GM23248 (cell line): Measurements from ENCODE around the gene LSM11.

ENCODE experiments used
- EZH2 ChIP-seq: fragments of 200-600 bp; sonication (generic); IDR thresholded peaks from 2 replicates; pipeline ENCODE4 v1.6.1; 2018; ENCODE audit warnings: antibody characterized with exemption, mild to moderate bottlenecking; ENCODE audit not compliant: insufficient read depth, poor library complexity, severe bottlenecking
- EZH2phosphoT487 ChIP-seq: fragments of 200-600 bp; sonication (generic); IDR thresholded peaks from 2 replicates; pipeline ENCODE4 v1.6.1; 2018; ENCODE audit warnings: antibody characterized with exemption, moderate library complexity, mild to moderate bottlenecking, low read depth; ENCODE audit not compliant: insufficient read depth

DNA sequence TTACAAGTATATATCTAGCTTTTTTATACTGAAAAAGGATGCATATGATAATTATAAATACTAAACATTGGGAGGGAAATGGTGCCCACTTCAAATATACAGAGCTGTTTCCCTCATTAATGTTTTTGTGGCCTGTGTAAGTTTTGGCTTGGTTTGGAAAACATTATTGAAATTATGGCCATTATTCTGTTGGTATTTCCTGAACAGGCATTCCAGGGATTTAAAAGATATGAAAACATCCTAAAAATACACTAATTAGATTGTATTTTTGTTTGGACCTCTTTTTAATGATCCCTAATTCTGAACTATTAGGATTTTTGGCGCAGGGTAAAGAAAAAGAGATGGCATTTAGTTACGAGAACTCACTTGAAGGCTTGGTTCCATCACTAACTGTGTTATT is 64.5 kb downstream of the LSM11 start:
- TF ChIP-seq EZH2 (no peak), EZH2phosphoT487 (no peak)
